T-helper 17 cell (primary cell): ENCODE results near the gene PIK3C2G. TPM values are rescaled to one million over a fixed set of nuclear protein-coding genes. Genes with fewer than 3 reads are reported as not detected.

Experiments
- ATAC-seq: fragments of 150-1000 bp; cut with Tn5 transposase; 2 replicates; pipeline ENCODE4 v1.10.0; 2021; ENCODE audit warnings: mild to moderate bottlenecking, moderate library complexity
- DNase-seq, 3 donors: peaks; one replicate each; pipeline versions ENCODE4 v3.0.0 to v3.0.0-alpha.2; 2020 to 2021
- H3K9me3 ChIP-seq: one replicate; pipeline ENCODE4 v1.7.0; 2013; ENCODE audit warnings: low read length, mild to moderate bottlenecking; ENCODE audit not compliant: control insufficient read depth, poor library complexity, severe bottlenecking
- H3K27ac Mint-ChIP-seq: one replicate; pipeline ENCODE4 v1.8.0; 2022; ENCODE audit warnings: mild to moderate bottlenecking, moderate library complexity, mixed read lengths
- H3K27me3 Mint-ChIP-seq: one replicate; pipeline ENCODE4 v1.8.0; 2022; ENCODE audit warnings: mixed read lengths
- H3K36me3 Mint-ChIP-seq: one replicate; pipeline ENCODE4 v1.8.0; 2022; ENCODE audit warnings: low read depth, mixed read lengths
- H3K4me1 Mint-ChIP-seq: one replicate; pipeline ENCODE4 v1.8.0; 2022; ENCODE audit warnings: mild to moderate bottlenecking, mixed read lengths
- H3K4me3 Mint-ChIP-seq: one replicate; pipeline ENCODE4 v1.8.0; 2022; ENCODE audit warnings: mild to moderate bottlenecking, moderate library complexity, mixed read lengths
- total RNA-seq, 4 donors: library from RNA in 2 of 4; stranded (reverse) in 2 of 4; gene quantifications; one replicate each; pipeline ENCODE4 v1.2.3 and lab custom pipeline; 2022 to 2026

PIK3C2G gene
- total RNA-seq, 2 donors from 2014 or later, result not detected

GRCh38 chr12:18340186-18340585 is 78.9 kb downstream of the PIK3C2G start:
- Mint-ChIP-seq H3K27ac (no peak overlapping the region), H3K27me3 (no peaks in the 10 kb centered on the region), H3K36me3 (no peaks in the 10 kb centered on the region), H3K4me3 (no peak overlapping the region), H3K4me1 (no peaks in the 10 kb centered on the region)
- no peak for ATAC-seq
- no peaks in the 10 kb centered on the region for H3K9me3 ChIP-seq
- DNase-seq, result no peak

GRCh38 chr12:18340786-18341185 is 79.5 kb downstream of the PIK3C2G start:
- H3K27ac Mint-ChIP-seq, result no peak overlapping the region
- DNase-seq (no peak), ATAC-seq (no peak)
- no peaks in the 10 kb centered on the region for H3K4me1 Mint-ChIP-seq
- no peak overlapping the region for H3K4me3 Mint-ChIP-seq
- H3K36me3 Mint-ChIP-seq, result no peaks in the 10 kb centered on the region
- no peaks in the 10 kb centered on the region for H3K27me3 Mint-ChIP-seq
- H3K9me3 ChIP-seq, result no peaks in the 10 kb centered on the region

- Mint-ChIP-seq H3K27ac (no peak overlapping the region), H3K27me3 (no peaks in the 10 kb centered on the region), H3K36me3 (no peaks in the 10 kb centered on the region), H3K4me1 (no peaks in the 10 kb centered on the region), H3K4me3 (no peak overlapping the region)
- no peak for ATAC-seq
- no peaks in the 10 kb centered on the region for H3K9me3 ChIP-seq
- no peak for DNase-seq
Observed at GRCh38 chr12:18343708-18344107, 82.4 kb downstream of the PIK3C2G start.

- Mint-ChIP-seq H3K27ac (no peak overlapping the region), H3K27me3 (no peaks in the 10 kb centered on the region), H3K4me1 (no peaks in the 10 kb centered on the region), H3K4me3 (no peak overlapping the region), H3K36me3 (no peaks in the 10 kb centered on the region)
- no peaks in the 10 kb centered on the region for H3K9me3 ChIP-seq
- DNase-seq (no peak), ATAC-seq (no peak)
Observed at GRCh38 chr12:18345021-18345735, 83.9 kb downstream of the PIK3C2G start.

- H3K36me3 Mint-ChIP-seq, result no peaks in the 10 kb centered on the region
- no peaks in the 10 kb centered on the region for H3K9me3 ChIP-seq
- ATAC-seq, result no peak
- no peaks in the 10 kb centered on the region for H3K27me3 Mint-ChIP-seq
- no peaks in the 10 kb centered on the region for H3K4me1 Mint-ChIP-seq
- no peak overlapping the region for H3K27ac Mint-ChIP-seq
- H3K4me3 Mint-ChIP-seq, result no peak overlapping the region
- no peak for DNase-seq
Observed at GRCh38 chr12:18352312-18352711, 91.0 kb downstream of the PIK3C2G start.

- H3K9me3 ChIP-seq, result no peaks in the 10 kb centered on the region
- ATAC-seq, result no peak
- H3K27me3 Mint-ChIP-seq, result no peaks in the 10 kb centered on the region
- no peaks in the 10 kb centered on the region for H3K4me1 Mint-ChIP-seq
- no peak overlapping the region for H3K4me3 Mint-ChIP-seq
- no peak overlapping the region for H3K27ac Mint-ChIP-seq
- no peak for DNase-seq
- H3K36me3 Mint-ChIP-seq, result no peaks in the 10 kb centered on the region
Observed at GRCh38 chr12:18355429-18355828, 94.1 kb downstream of the PIK3C2G start.

GRCh38 chr12:18358077-18358476 is 96.8 kb downstream of the PIK3C2G start:
- ATAC-seq, result no peak
- no peaks in the 10 kb centered on the region for H3K4me1 Mint-ChIP-seq
- H3K27ac Mint-ChIP-seq, result no peak overlapping the region
- no peak for DNase-seq
- no peaks in the 10 kb centered on the region for H3K27me3 Mint-ChIP-seq
- no peaks in the 10 kb centered on the region for H3K36me3 Mint-ChIP-seq
- H3K4me3 Mint-ChIP-seq, result no peak overlapping the region
- H3K9me3 ChIP-seq, result no peaks in the 10 kb centered on the region

- Mint-ChIP-seq H3K27me3 (no peaks in the 10 kb centered on the region), H3K4me3 (no peak overlapping the region), H3K27ac (no peak overlapping the region), H3K4me1 (no peaks in the 10 kb centered on the region), H3K36me3 (no peaks in the 10 kb centered on the region)
- DNase-seq (no peak), ATAC-seq (no peak)
- no peaks in the 10 kb centered on the region for H3K9me3 ChIP-seq
Observed at GRCh38 chr12:18358930-18359329, 97.6 kb downstream of the PIK3C2G start.

- H3K36me3 Mint-ChIP-seq, result no peaks in the 10 kb centered on the region
- no peak overlapping the region for H3K4me3 Mint-ChIP-seq
- no peak for ATAC-seq
- no peaks in the 10 kb centered on the region for H3K4me1 Mint-ChIP-seq
- no peaks in the 10 kb centered on the region for H3K27me3 Mint-ChIP-seq
- DNase-seq, result no peak
- no peak overlapping the region for H3K27ac Mint-ChIP-seq
- no peaks in the 10 kb centered on the region for H3K9me3 ChIP-seq
Observed at GRCh38 chr12:18361433-18361832, 100.1 kb downstream of the PIK3C2G start.

GRCh38 chr12:18363321-18363720 is 102.0 kb downstream of the PIK3C2G start:
- Mint-ChIP-seq H3K36me3 (no peaks in the 10 kb centered on the region), H3K4me1 (no peaks in the 10 kb centered on the region), H3K4me3 (no peak overlapping the region), H3K27ac (no peak overlapping the region), H3K27me3 (no peaks in the 10 kb centered on the region)
- no peak for ATAC-seq
- DNase-seq, result no peak
- H3K9me3 ChIP-seq, result no peaks in the 10 kb centered on the region

GRCh38 chr12:18368594-18368993 is 107.3 kb downstream of the PIK3C2G start:
- no peaks in the 10 kb centered on the region for H3K4me1 Mint-ChIP-seq
- DNase-seq (no peak), ATAC-seq (no peak)
- H3K27ac Mint-ChIP-seq, result no peak overlapping the region
- no peaks in the 10 kb centered on the region for H3K27me3 Mint-ChIP-seq
- no peaks in the 10 kb centered on the region for H3K9me3 ChIP-seq
- no peaks in the 10 kb centered on the region for H3K36me3 Mint-ChIP-seq
- no peak overlapping the region for H3K4me3 Mint-ChIP-seq

GRCh38 chr12:18373181-18373580 is 111.9 kb downstream of the PIK3C2G start:
- Mint-ChIP-seq H3K4me1 (no peaks in the 10 kb centered on the region), H3K27ac (no peak overlapping the region), H3K27me3 (no peaks in the 10 kb centered on the region), H3K4me3 (no peak overlapping the region), H3K36me3 (no peaks in the 10 kb centered on the region)
- ATAC-seq (no peak), DNase-seq (no peak)
- no peaks in the 10 kb centered on the region for H3K9me3 ChIP-seq

- Mint-ChIP-seq H3K4me3 (no peak overlapping the region), H3K4me1 (no peaks in the 10 kb centered on the region), H3K36me3 (no peaks in the 10 kb centered on the region), H3K27ac (no peak overlapping the region), H3K27me3 (no peaks in the 10 kb centered on the region)
- DNase-seq (no peak), ATAC-seq (no peak)
- H3K9me3 ChIP-seq, result no peaks in the 10 kb centered on the region
Observed at GRCh38 chr12:18375131-18375530, 113.8 kb downstream of the PIK3C2G start.

- no peak overlapping the region for H3K27ac Mint-ChIP-seq
- no peaks in the 10 kb centered on the region for H3K4me1 Mint-ChIP-seq
- H3K9me3 ChIP-seq, result no peaks in the 10 kb centered on the region
- H3K4me3 Mint-ChIP-seq, result no peak overlapping the region
- DNase-seq (no peak), ATAC-seq (no peak)
- H3K36me3 Mint-ChIP-seq, result no peaks in the 10 kb centered on the region
- no peaks in the 10 kb centered on the region for H3K27me3 Mint-ChIP-seq
Observed at GRCh38 chr12:18375583-18375982, 114.3 kb downstream of the PIK3C2G start.
